ENCODE data around the gene OSBPL8.

GRCh38 chr12:76542908-76543307, 16.7 kb downstream of the OSBPL8 start:
- TF ChIP-seq CTCF (conservative IDR thresholded peaks at IDR 0.05 in 1 of 2, IDR thresholded peaks at IDR 0.05 in 1 of 2; ENCODE audit: extremely low read depth in 1 of 2, insufficient read depth in 1 of 2, low read depth in 1 of 2, low read length in 2 of 2) (no peak), EZH2 (IDR thresholded peaks at IDR 0.05; ENCODE audit: borderline replicate concordance, low read length) (no peak)
